ENCODE data around the gene CLEC4C.

GRCh38 chr12:7695237-7695560 is 52.0 kb downstream of the CLEC4C start:
- TF ChIP-seq CTCF (conservative IDR thresholded peaks at IDR 0.05 in 1 of 2, IDR thresholded peaks at IDR 0.05 in 1 of 2; ENCODE audit: extremely low read depth in 1 of 2, insufficient read depth in 1 of 2, low read depth in 1 of 2, low read length in 2 of 2) (no peak), EZH2 (IDR thresholded peaks at IDR 0.05; ENCODE audit: borderline replicate concordance, low read length) (no peak)

Measured in mammary epithelial cell (primary cell).